ENCODE data around the gene KMT5C.

Gene KMT5C

DNA sequence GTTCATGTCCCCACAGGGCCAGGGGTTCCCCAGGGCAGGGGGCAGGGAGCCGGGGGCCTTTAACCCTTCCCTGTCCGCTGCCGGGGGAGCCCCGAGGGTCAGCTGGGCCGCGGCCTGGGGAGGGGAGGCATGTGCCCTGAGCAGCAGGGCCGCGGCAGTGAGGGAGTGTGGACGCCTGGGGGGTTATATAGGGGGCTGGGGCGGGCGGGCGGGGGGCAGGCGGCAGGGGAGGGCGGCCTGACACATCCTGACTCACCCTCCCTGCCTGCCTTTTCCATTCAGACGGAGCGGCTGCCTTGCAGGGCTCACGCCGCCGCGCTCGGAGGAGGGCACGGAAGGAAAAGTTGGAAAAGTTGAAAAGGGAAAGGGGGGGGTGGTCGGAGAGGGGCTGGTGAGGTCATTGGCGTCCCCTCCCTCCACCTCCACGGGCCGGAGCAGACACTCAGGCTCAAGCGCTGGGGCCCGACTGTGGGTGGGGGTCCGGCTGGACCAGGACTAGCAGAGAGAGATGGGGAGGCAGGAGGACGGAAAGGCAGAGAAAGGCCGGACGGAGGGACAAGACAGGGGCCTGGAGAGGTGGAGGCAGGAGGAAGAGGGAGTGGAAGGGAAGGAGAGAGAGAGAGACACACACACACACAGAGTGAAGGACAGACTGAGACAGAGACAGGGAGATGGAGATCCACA is 30.8 kb downstream of the KMT5C start, which contains the start of gene IL11:
TSS of gene IL11 (minus strand) at position 159 of the 684 bp plus-strand sequence. CDS start at position 6, 153 bp downstream.
- Histone ChIP-seq H3K4me3 (ENCODE audit: low read depth, low read length) (peak within 1 kb of the TSS; percentile 48), H3K4me1 (ENCODE audit: control insufficient read depth, insufficient read depth, low read length) (peaks cover 5% of the 10 kb centered on the region; the same call in 1 of the 2 replicates), H3K36me3 (ENCODE audit: control insufficient read depth in 2 of 2, insufficient read depth in 1 of 2, low read length in 2 of 2) (no peaks in the 10 kb centered on the region), H3K9me3 (ENCODE audit: control insufficient read depth, insufficient read depth, low read depth, low read length) (no peaks in the 10 kb centered on the region), H3K27ac (ENCODE audit: extremely low read depth, low read depth, low read length) (no peak within 1 kb of the TSS)
- ChIA-PET POLR2A (interaction anchor here (1.1 to 2.8 kb wide), 6 partner anchors 12 to 36 kb away, joined by 3 to 20 read pairs (median 6); partner anchors contain the start of gene KMT5C), CTCF (no interaction called here)
- TF ChIP-seq ZNF571 (tag by site-specific recombination; IDR thresholded peaks at IDR 0.05) (no peak), ZNF140 (tag by site-specific recombination; IDR thresholded peaks at IDR 0.05) (no peak), ZEB2 (tag by site-specific recombination; IDR thresholded peaks at IDR 0.05) (no peak), YY2 (tag by site-specific recombination; IDR thresholded peaks at IDR 0.05) (no peak), ZNF624 (tag by site-specific recombination; IDR thresholded peaks at IDR 0.05) (no peak), ZNF23 (tag by site-specific recombination; IDR thresholded peaks at IDR 0.05; ENCODE audit: borderline replicate concordance) (no peak), MZF1 (tag by site-specific recombination; IDR thresholded peaks at IDR 0.05; ENCODE audit: borderline replicate concordance) (no peak), ZNF146 (tag by site-specific recombination; IDR thresholded peaks at IDR 0.05) (no peak), ZBTB49 (tag by site-specific recombination; IDR thresholded peaks at IDR 0.05; ENCODE audit: low read depth) (no peak), ZNF174 (tag by site-specific recombination; IDR thresholded peaks at IDR 0.05) (no peak), ZNF610 (tag by site-specific recombination; IDR thresholded peaks at IDR 0.05; ENCODE audit: borderline replicate concordance) (no peak), OVOL3 (tag by site-specific recombination; IDR thresholded peaks at IDR 0.05) (no peak), ZBTB1 (tag by site-specific recombination; IDR thresholded peaks at IDR 0.05) (no peak), ZNF654 (tag by site-specific recombination; IDR thresholded peaks at IDR 0.05; ENCODE audit: low read depth) (no peak), ZNF596 (tag by site-specific recombination; IDR thresholded peaks at IDR 0.05) (no peak), PRDM2 (tag by site-specific recombination; IDR thresholded peaks at IDR 0.05; ENCODE audit: borderline replicate concordance) (no peak), REST (tag by site-specific recombination; IDR thresholded peaks at IDR 0.05) (no peak), ZNF629 (tag by site-specific recombination; IDR thresholded peaks at IDR 0.05) (no peak), PRDM1 (tag by site-specific recombination; IDR thresholded peaks at IDR 0.05) (peak; percentile 96), ZNF677 (tag by site-specific recombination; IDR thresholded peaks at IDR 0.05) (no peak), GFI1B (tag by site-specific recombination; IDR thresholded peaks at IDR 0.05) (no peak), SALL2 (tag by site-specific recombination; IDR thresholded peaks at IDR 0.05; ENCODE audit: borderline replicate concordance) (no peak), KLF8 (tag by site-specific recombination; IDR thresholded peaks at IDR 0.05) (peak; percentile 27; the same call in 1 of the 2 replicates), ZSCAN30 (tag by site-specific recombination; IDR thresholded peaks at IDR 0.05) (no peak), ZNF366 (tag by site-specific recombination; conservative IDR thresholded peaks at IDR 0.05) (peak; percentile 85)
